IMR-90 (cell line): ENCODE data around the gene ZNF592. TPM values are rescaled to one million over a fixed set of nuclear protein-coding genes. Genes with fewer than 3 reads are reported as not detected.
A peak's percentile ranks its signal among the peaks of the same experiment; 100 is the strongest.

Source experiments
- ATAC-seq: fragments of 200-7000 bp; cut with Tn5 transposase; 2 replicates; pipeline ENCODE4 v1.9.1; 2020; ENCODE audit warnings: low read depth, mild to moderate bottlenecking, moderate library complexity
- BruUV-seq: library from RNA; stranded (reverse); fragments of 400-500 nt; replicated peaks from 2 replicates; lab custom pipeline; 2021; lab: Mats Ljungman, UMichigan
- CTCF ChIA-PET: fragments of 300-600 bp; formaldehyde crosslinking; extraction: SDS; loops from one replicate; lab custom pipeline; 2021; ENCODE audit warnings: antibody characterized with exemption; lab: Yijun Ruan, JAX
- POLR2A ChIA-PET: fragments of 300-600 bp; sonication (Branson Sonifier 250); formaldehyde crosslinking; loops from one replicate; lab custom pipeline; 2022; ENCODE audit warnings: antibody characterized with exemption; ENCODE audit not compliant: unreplicated experiment; lab: Charles Lee
- DNase-seq: peaks from one replicate; pipeline ENCODE4 v3.0.0; 2013
- H2AFZ ChIP-seq: replicated peaks from 2 replicates; pipeline ENCODE3; 2013; ENCODE audit warnings: low read length, mild to moderate bottlenecking; ENCODE audit not compliant: poor library complexity
- H2AK5ac ChIP-seq: 2 replicates; pipeline ENCODE4 v1.6.1; 2013; ENCODE audit warnings: low read depth, low read length, inconsistent platforms
- H2AK9ac ChIP-seq: replicated peaks from 2 replicates; pipeline ENCODE3; 2013; ENCODE audit warnings: mild to moderate bottlenecking, low read depth, low read length, moderate library complexity; ENCODE audit not compliant: poor library complexity
- H2BK120ac ChIP-seq: 2 replicates; pipeline ENCODE4 v1.6.1; 2013; ENCODE audit warnings: low read depth, low read length, inconsistent platforms
- H2BK15ac ChIP-seq: 3 replicates; pipeline ENCODE4 v1.6.1; 2013; ENCODE audit warnings: low read depth, low read length, inconsistent platforms
- H2BK20ac ChIP-seq: 2 replicates; pipeline ENCODE4 v1.6.1; 2013; ENCODE audit warnings: low read depth, mild to moderate bottlenecking, inconsistent platforms, low read length, moderate library complexity
- H2BK5ac ChIP-seq: 2 replicates; pipeline ENCODE4 v1.6.1; 2013; ENCODE audit warnings: mild to moderate bottlenecking, low read depth, low read length, inconsistent platforms; ENCODE audit not compliant: poor library complexity, severe bottlenecking
- H3K14ac ChIP-seq: replicated peaks from 2 replicates; pipeline ENCODE4 v1.6.1; 2013; ENCODE audit warnings: low read depth, low read length, inconsistent platforms
- H3K18ac ChIP-seq: 2 replicates; pipeline ENCODE4 v1.6.1; 2013; ENCODE audit warnings: low read depth, low read length, control low read depth
- H3K23ac ChIP-seq: 2 replicates; pipeline ENCODE4 v1.6.1; 2013; ENCODE audit warnings: low read depth, low read length, inconsistent platforms
- H3K27ac ChIP-seq: 2 replicates; pipeline ENCODE4 v1.5.1; 2013; ENCODE audit warnings: mild to moderate bottlenecking, control low read depth, low read length; ENCODE audit not compliant: insufficient read depth
- H3K27me3 ChIP-seq: 2 replicates; pipeline ENCODE4 v1.6.1; 2013; ENCODE audit warnings: low read length; ENCODE audit not compliant: control insufficient read depth, insufficient read depth
- H3K36me3 ChIP-seq: 2 replicates; pipeline ENCODE4 v1.6.1; 2013; ENCODE audit warnings: low read length, mixed read lengths; ENCODE audit not compliant: control insufficient read depth, insufficient read depth
- H3K4ac ChIP-seq: 2 replicates; pipeline ENCODE4 v1.6.1; 2013; ENCODE audit warnings: low read depth, low read length, inconsistent platforms
- H3K4me1 ChIP-seq: 2 replicates; pipeline ENCODE4 v1.6.1; 2013; ENCODE audit warnings: low read length, mixed read lengths; ENCODE audit not compliant: control insufficient read depth, insufficient read depth
- H3K4me2 ChIP-seq: 2 replicates; pipeline ENCODE4 v1.6.1; 2013; ENCODE audit warnings: low read depth, mild to moderate bottlenecking, control low read depth, low read length, moderate library complexity
- H3K4me3 ChIP-seq: 2 replicates; pipeline ENCODE4 v1.5.1; 2013; ENCODE audit warnings: low read depth, mild to moderate bottlenecking, control low read depth, low read length, moderate library complexity; ENCODE audit not compliant: insufficient read depth
- H3K56ac ChIP-seq: 2 replicates; pipeline ENCODE4 v1.6.1; 2013; ENCODE audit warnings: low read length, inconsistent platforms; ENCODE audit not compliant: insufficient read depth; ENCODE audit errors: extremely low read depth
- H3K79me1 ChIP-seq, 2 experiments: 2 replicates each; pipeline ENCODE4 v1.6.1; 2013; ENCODE audit warnings: low read length in 2 of 2, inconsistent platforms in 1 of 2, low read depth in 1 of 2
- H3K9ac ChIP-seq: 2 replicates; pipeline ENCODE4 v1.6.1; 2013; ENCODE audit warnings: low read depth, low read length, control low read depth
- H3K9me1 ChIP-seq: 2 replicates; pipeline ENCODE4 v1.6.1; 2013; ENCODE audit warnings: low read length, inconsistent platforms; ENCODE audit not compliant: insufficient read depth
- H3K9me3 ChIP-seq: 2 replicates; pipeline ENCODE4 v1.6.1; 2013; ENCODE audit warnings: low read length; ENCODE audit not compliant: control insufficient read depth, insufficient read depth
- H4K20me1 ChIP-seq: 2 replicates; pipeline ENCODE4 v1.6.1; 2013; ENCODE audit warnings: low read length, inconsistent platforms; ENCODE audit not compliant: insufficient read depth
- H4K5ac ChIP-seq: 2 replicates; pipeline ENCODE4 v1.6.1; 2013; ENCODE audit warnings: mild to moderate bottlenecking, low read depth, low read length, control low read depth
- H4K8ac ChIP-seq, 2 experiments: 2 replicates each; pipeline ENCODE4 v1.6.1; 2013; ENCODE audit warnings: low read depth in 2 of 2, low read length in 2 of 2, control low read depth in 1 of 2, inconsistent platforms in 1 of 2
- H4K91ac ChIP-seq: 2 replicates; pipeline ENCODE4 v1.6.1; 2013; ENCODE audit warnings: low read depth, low read length, inconsistent platforms; ENCODE audit not compliant: insufficient read depth
- CEBPB ChIP-seq: IDR thresholded peaks from 2 replicates; pipeline ENCODE4 v1.6.1; 2012; ENCODE audit warnings: low read depth, low read length, improper control_type of control experiment
- CTCF ChIP-seq: conservative IDR thresholded peaks from 2 replicates; pipeline ENCODE4 v1.5.1; 2012; ENCODE audit warnings: mild to moderate bottlenecking, low read depth, low read length, improper control_type of control experiment
- FOS ChIP-seq: fragments of 150-350 bp; IDR thresholded peaks from 2 replicates; pipeline ENCODE4 v1.6.1; 2016; ENCODE audit warnings: low read depth, low read length
- MAFK ChIP-seq: IDR thresholded peaks from 2 replicates; pipeline ENCODE4 v1.6.1; 2012; ENCODE audit warnings: low read depth, low read length, improper control_type of control experiment
- RFX5 ChIP-seq: IDR thresholded peaks from 2 replicates; pipeline ENCODE4 v1.8.0; 2012; ENCODE audit warnings: low read depth, mild to moderate bottlenecking, low read length, moderate library complexity
- WGBS, 2 experiments: methylation state at CpG; one replicate each; pipeline versions ENCODE4 v1.1.5 to v1.1.7; 2013; ENCODE audit warnings: missing lambda C conversion rate in 2 of 2; ENCODE audit not compliant: insufficient read length in 1 of 2; ENCODE audit errors: extremely low coverage in 2 of 2; 5-methylcytosine and 5-hydroxymethylcytosine counted together
- dilution Hi-C: fragments of 300-500 bp; cut with HindIII; formaldehyde crosslinking; loops from one replicate; pipeline ENCODE4 v1.14.3; 2018; ENCODE audit warnings: low sequenced_read_pairs; ENCODE audit not compliant: unreplicated experiment
- in situ Hi-C: fragments of 300-500 bp; cut with MboI; formaldehyde crosslinking; loops from 3 replicates; pipeline ENCODE4 v1.14.3; 2019; ENCODE audit warnings: low sequenced_read_pairs, inconsistent platforms, mixed read lengths
- intact Hi-C: fragments of 100-400 bp; cut with micrococcal nuclease; formaldehyde crosslinking; loops from 2 replicates; pipeline ENCODE4 v1.10.0; 2022
- polyA plus RNA-seq, 3 experiments: library from polyadenylated mRNA; depleted of rRNA; stranded (reverse); fragments of >200 nt; gene quantifications; 2 replicates each; pipeline ENCODE4 v1.2.3, GENCODE V29; 2012; ENCODE audit warnings: low replicate concordance in 1 of 3
- total RNA-seq: library from RNA; depleted of rRNA; stranded (reverse); fragments of >200 nt; gene quantifications from 2 replicates; pipeline ENCODE4 v1.2.3, GENCODE V29; 2012

The ZNF592 gene
- total and polyA plus RNA-seq, 2 of the 4 experiments (the other 2 are of a cell fraction): 4.3 to 10.2 TPM

GRCh38 chr15:84795186-84795585, 46.8 kb downstream of the ZNF592 start:
- no TSS peak for BruUV-seq
- CTCF ChIA-PET: no interaction called here
- Histone ChIP-seq H3K4ac (no peak overlapping the region), H3K79me1 (peaks cover 32 to 56% of the 10 kb centered on the region in 2 experiments), H4K8ac (no peak overlapping the region), H4K5ac (no peak overlapping the region), H4K20me1 (peaks cover 16% of the 10 kb centered on the region; the same call in 1 of the 2 replicates), H3K14ac (no peak overlapping the region), H2AFZ (no peak overlapping the region), H3K23ac (no peak overlapping the region), H3K9me3 (no peaks in the 10 kb centered on the region), H2AK9ac (no peak overlapping the region), H3K56ac (no peak overlapping the region), H3K9ac (no peak overlapping the region), H3K4me2 (no peak overlapping the region), H3K36me3 (peaks cover 37% of the 10 kb centered on the region), H3K27ac (no peak overlapping the region), H2AK5ac (no peak overlapping the region), H2BK15ac (no peak overlapping the region), H4K91ac (no peak overlapping the region), H3K4me1 (peaks cover 6% of the 10 kb centered on the region), H2BK5ac (no peak overlapping the region), H2BK20ac (no peak overlapping the region), H3K18ac (no peak overlapping the region), H3K9me1 (peaks cover 20% of the 10 kb centered on the region), H3K4me3 (no peak overlapping the region), H3K27me3 (no peaks in the 10 kb centered on the region), H2BK120ac (no peak overlapping the region)
- peak; percentile 39 for DNase-seq
- intact Hi-C loops (no loop called here), dilution Hi-C loops (no loop called here), in situ Hi-C loops (no loop called here)
- ATAC-seq: peak; percentile 48; the same call in 1 of the 2 replicates
- WGBS, 2 experiments: no CpG with 5 or more reads among the region's 3 CpGs
- TF ChIP-seq CTCF (no peak), FOS (no peak), MAFK (no peak), RFX5 (no peak), CEBPB (peak; percentile 49)
- POLR2A ChIA-PET: no interaction called here
